Cardiac fibroblast (primary cell): Measurements from ENCODE around the gene DIDO1.

Experiments
- DNase-seq, 2 donors: peaks; one replicate each; pipeline versions ENCODE4 v3.0.0 to v3.0.0-alpha.2; 2010; ENCODE audit warnings: low read depth in 2 of 2
- H3K4me3 ChIP-seq, 2 donors: replicated peaks in 1 of 2; 1 replicate in 1 of 2; 2 replicates in 1 of 2; pipeline ENCODE4 v1.5.1; 2011; ENCODE audit warnings: low read depth in 2 of 2, low read length in 2 of 2, mild to moderate bottlenecking in 2 of 2, moderate library complexity in 1 of 2
- TF ChIP-seq, protein P1 (sequence below): IDR thresholded peaks from one replicate; pipeline ENCODE4 v1.5.1; 2011; ENCODE audit warnings: low read depth, mild to moderate bottlenecking, low read length, inconsistent platforms

DIDO1 gene

GRCh38 chr20:62888406-62888805 lies 37.9 kb downstream of the DIDO1 start:
- H3K4me3 ChIP-seq, result no peak overlapping the region
- DNase-seq, result no peak
- TF ChIP-seq, protein P1, sequence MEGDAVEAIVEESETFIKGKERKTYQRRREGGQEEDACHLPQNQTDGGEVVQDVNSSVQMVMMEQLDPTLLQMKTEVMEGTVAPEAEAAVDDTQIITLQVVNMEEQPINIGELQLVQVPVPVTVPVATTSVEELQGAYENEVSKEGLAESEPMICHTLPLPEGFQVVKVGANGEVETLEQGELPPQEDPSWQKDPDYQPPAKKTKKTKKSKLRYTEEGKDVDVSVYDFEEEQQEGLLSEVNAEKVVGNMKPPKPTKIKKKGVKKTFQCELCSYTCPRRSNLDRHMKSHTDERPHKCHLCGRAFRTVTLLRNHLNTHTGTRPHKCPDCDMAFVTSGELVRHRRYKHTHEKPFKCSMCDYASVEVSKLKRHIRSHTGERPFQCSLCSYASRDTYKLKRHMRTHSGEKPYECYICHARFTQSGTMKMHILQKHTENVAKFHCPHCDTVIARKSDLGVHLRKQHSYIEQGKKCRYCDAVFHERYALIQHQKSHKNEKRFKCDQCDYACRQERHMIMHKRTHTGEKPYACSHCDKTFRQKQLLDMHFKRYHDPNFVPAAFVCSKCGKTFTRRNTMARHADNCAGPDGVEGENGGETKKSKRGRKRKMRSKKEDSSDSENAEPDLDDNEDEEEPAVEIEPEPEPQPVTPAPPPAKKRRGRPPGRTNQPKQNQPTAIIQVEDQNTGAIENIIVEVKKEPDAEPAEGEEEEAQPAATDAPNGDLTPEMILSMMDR, result no peak

GRCh38 chr20:62887860-62888239 lies 38.5 kb downstream of the DIDO1 start:
- peak in 1 of 2 donors; percentile 24 for DNase-seq
- H3K4me3 ChIP-seq, result no peak overlapping the region
- TF ChIP-seq, protein P1, result no peak

GRCh38 chr20:62887152-62887859 lies 39.0 kb downstream of the DIDO1 start:
- TF ChIP-seq, protein P1, result peak; percentile 4
- no peak overlapping the region for H3K4me3 ChIP-seq
- peak; percentile 90 to 91 for DNase-seq

- no peak overlapping the region for H3K4me3 ChIP-seq
- TF ChIP-seq, protein P1, result no peak
- DNase-seq, result no peak
These were observed 39.6 kb downstream of the DIDO1 start for GRCh38 chr20:62886709-62887058.

GRCh38 chr20:62885896-62886708 lies 40.2 kb downstream of the DIDO1 start:
- TF ChIP-seq, protein P1, result no peak
- DNase-seq, result no peak
- no peak overlapping the region for H3K4me3 ChIP-seq

DNA sequence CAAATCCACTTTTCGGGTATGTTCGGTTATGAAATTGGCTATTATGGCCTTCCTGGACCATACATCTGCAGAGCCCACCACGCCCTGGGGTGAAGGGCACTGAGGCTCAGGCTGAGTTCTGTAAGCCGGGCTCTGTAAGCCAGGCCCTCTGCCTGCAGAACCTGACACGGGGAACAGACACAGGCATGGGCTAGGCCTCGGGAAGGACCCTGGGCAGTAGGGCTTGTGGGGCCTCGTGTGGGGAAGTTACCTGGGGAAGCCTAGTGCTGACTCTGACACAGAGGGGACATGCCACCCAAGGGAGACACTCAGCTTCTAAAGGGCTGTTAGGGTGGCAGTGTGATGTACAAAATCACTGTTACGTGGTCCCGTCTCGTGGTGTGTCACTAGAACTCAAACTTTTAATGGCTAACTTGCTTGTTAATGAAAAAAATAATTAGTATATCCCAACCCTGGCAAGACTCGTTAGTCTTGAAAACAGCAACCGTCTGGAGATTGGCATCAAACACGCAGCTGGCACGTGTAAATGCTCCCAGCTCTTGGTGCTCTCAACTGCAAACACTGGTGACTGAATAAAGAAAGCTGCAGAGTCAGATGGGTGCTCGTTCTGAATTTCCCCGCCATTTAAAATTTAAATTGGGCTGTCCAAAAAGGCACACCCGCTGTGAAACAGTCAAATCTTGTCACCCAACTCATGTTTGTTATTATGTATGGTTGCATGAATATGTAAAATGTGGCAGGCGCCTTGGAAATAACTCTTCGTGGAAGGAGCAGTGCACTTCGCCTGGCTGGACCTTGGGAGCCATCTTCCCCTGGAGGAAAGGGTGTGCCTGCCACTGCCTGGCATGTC lies 41.0 kb downstream of the DIDO1 start:
- no peak overlapping the region for H3K4me3 ChIP-seq
- TF ChIP-seq, protein P1, result no peak
- DNase-seq, result no peak
